Natural killer cell treated with Interleukin-12 subunit alpha and Interleukin-12 subunit beta and Interleukin-15 and Interleukin-18, amount 100 ng/mL, for 72 hours (primary cell): ENCODE measurements around the gene CFAP46. TPM values are rescaled to one million over a fixed set of nuclear protein-coding genes. Genes with fewer than 3 reads are reported as not detected.
A peak's percentile ranks its signal among the peaks of the same experiment; 100 is the strongest.
"Not testable (repeated sequence)": the region's sequence is repeated elsewhere in the genome, so short reads cannot be mapped to it uniquely, and the experiment has no call there.

Source experiments
- ATAC-seq, 2 donors: fragments of 150-1000 bp; cut with Tn5 transposase in 1 of 2; sonication (Bioruptor Pico), chemical (Tn5 transposase) in 1 of 2; 2 replicates each; pipeline ENCODE4 v1.10.0; 2021
- DNase-seq: peaks from one replicate; pipeline ENCODE4 v3.0.0; 2022; ENCODE audit warnings: low spot score
- H3K27ac Mint-ChIP-seq, 2 donors: 1 replicate in 1 of 2; 2 replicates in 1 of 2; pipeline ENCODE4 v1.8.0; 2022; ENCODE audit warnings: mixed read lengths in 2 of 2, mild to moderate bottlenecking in 1 of 2, moderate library complexity in 1 of 2
- H3K27me3 Mint-ChIP-seq, 2 donors: 1 replicate in 1 of 2; 2 replicates in 1 of 2; pipeline ENCODE4 v1.8.0; 2022; ENCODE audit warnings: mixed read lengths in 2 of 2
- H3K36me3 Mint-ChIP-seq: one replicate; pipeline ENCODE4 v1.8.0; 2022; ENCODE audit warnings: mixed read lengths
- H3K4me1 Mint-ChIP-seq, 2 donors: 1 replicate in 1 of 2; 2 replicates in 1 of 2; pipeline ENCODE4 v1.8.0; 2022; ENCODE audit warnings: low read depth in 2 of 2, mixed read lengths in 2 of 2, mild to moderate bottlenecking in 1 of 2
- H3K4me3 Mint-ChIP-seq: one replicate; pipeline ENCODE4 v1.8.0; 2022; ENCODE audit warnings: mixed read lengths
- H3K9me3 Mint-ChIP-seq: 2 replicates; pipeline ENCODE4 v1.8.0; 2022; ENCODE audit warnings: mixed read lengths
- total RNA-seq, 2 donors: library from RNA; stranded (reverse); gene quantifications; one replicate each; pipeline ENCODE4 v1.2.3, GENCODE V29; 2022

The CFAP46 gene
- total RNA-seq, 2 donors from 2014 or later = 0.19 TPM; not detected in 1

- peaks cover 20 to 22% of the 10 kb centered on the region in 2 donors for H3K4me1 Mint-ChIP-seq
- H3K27me3 Mint-ChIP-seq = no peaks in the 10 kb centered on the region
- no peaks in the 10 kb centered on the region for H3K9me3 Mint-ChIP-seq
- no peak overlapping the region for H3K27ac Mint-ChIP-seq
- H3K4me3 Mint-ChIP-seq = no peak overlapping the region
- H3K36me3 Mint-ChIP-seq = no peaks in the 10 kb centered on the region
- no peak for DNase-seq
- no peak for ATAC-seq
Measured at GRCh38 chr10:132928261-132928660, 14.1 kb downstream of the CFAP46 start.

GRCh38 chr10:132927824-132928223, 14.5 kb downstream of the CFAP46 start:
- ATAC-seq (no peak), DNase-seq (no peak)
- no peaks in the 10 kb centered on the region for H3K27me3 Mint-ChIP-seq
- no peaks in the 10 kb centered on the region for H3K9me3 Mint-ChIP-seq
- H3K4me3 Mint-ChIP-seq = no peak overlapping the region
- peaks cover 20 to 22% of the 10 kb centered on the region in 2 donors for H3K4me1 Mint-ChIP-seq
- H3K36me3 Mint-ChIP-seq = no peaks in the 10 kb centered on the region
- H3K27ac Mint-ChIP-seq = no peak overlapping the region

GRCh38 chr10:132926777-132927650, 15.4 kb downstream of the CFAP46 start:
- Mint-ChIP-seq H3K36me3 (no peaks in the 10 kb centered on the region), H3K27ac (no peak overlapping the region), H3K9me3 (no peaks in the 10 kb centered on the region), H3K4me3 (no peak overlapping the region), H3K4me1 (peaks cover 13 to 16% of the 10 kb centered on the region in 2 donors), H3K27me3 (no peaks in the 10 kb centered on the region)
- peak; percentile 59 for DNase-seq
- no peak for ATAC-seq

GRCh38 chr10:132926070-132926469, 16.3 kb downstream of the CFAP46 start:
- H3K27ac Mint-ChIP-seq = no peak overlapping the region
- no peak overlapping the region for H3K4me3 Mint-ChIP-seq
- H3K4me1 Mint-ChIP-seq = peaks cover 8 to 10% of the 10 kb centered on the region in 2 donors
- no peaks in the 10 kb centered on the region for H3K27me3 Mint-ChIP-seq
- no peaks in the 10 kb centered on the region for H3K36me3 Mint-ChIP-seq
- H3K9me3 Mint-ChIP-seq = no peaks in the 10 kb centered on the region
- DNase-seq = peak; percentile 56
- ATAC-seq = no peak

- no peak for DNase-seq
- no peaks in the 10 kb centered on the region for H3K27me3 Mint-ChIP-seq
- no peaks in the 10 kb centered on the region for H3K9me3 Mint-ChIP-seq
- no peak overlapping the region for H3K4me3 Mint-ChIP-seq
- H3K36me3 Mint-ChIP-seq = no peaks in the 10 kb centered on the region
- ATAC-seq = no peak
- peaks cover 8 to 10% of the 10 kb centered on the region in 2 donors for H3K4me1 Mint-ChIP-seq
- no peak overlapping the region for H3K27ac Mint-ChIP-seq
Measured at GRCh38 chr10:132925614-132926013, 16.8 kb downstream of the CFAP46 start.

- Mint-ChIP-seq H3K27me3 (no peaks in the 10 kb centered on the region), H3K36me3 (no peaks in the 10 kb centered on the region), H3K9me3 (no peaks in the 10 kb centered on the region), H3K4me1 (peaks cover 6 to 7% of the 10 kb centered on the region in 2 donors), H3K27ac (no peak overlapping the region), H3K4me3 (no peak overlapping the region)
- ATAC-seq (no peak), DNase-seq (peak; percentile 54)
Measured at GRCh38 chr10:132925071-132925561, 17.3 kb downstream of the CFAP46 start.

- ATAC-seq (no peak), DNase-seq (peak; percentile 51)
- no peaks in the 10 kb centered on the region for H3K36me3 Mint-ChIP-seq
- no peaks in the 10 kb centered on the region for H3K27me3 Mint-ChIP-seq
- H3K9me3 Mint-ChIP-seq = no peaks in the 10 kb centered on the region
- H3K4me3 Mint-ChIP-seq = no peak overlapping the region
- H3K4me1 Mint-ChIP-seq = peaks cover 0 to under 1% of the 10 kb centered on the region in 2 donors
- H3K27ac Mint-ChIP-seq = no peak overlapping the region
Measured at GRCh38 chr10:132924046-132924952, 18.1 kb downstream of the CFAP46 start.

- not testable (repeated sequence) for H3K4me3 Mint-ChIP-seq, H3K9me3 Mint-ChIP-seq, H3K36me3 Mint-ChIP-seq, ATAC-seq, H3K27me3 Mint-ChIP-seq, DNase-seq, H3K4me1 Mint-ChIP-seq, H3K27ac Mint-ChIP-seq
Measured at GRCh38 chr10:132923384-132923783, 19.0 kb downstream of the CFAP46 start.

GRCh38 chr10:132922872-132923271, 19.5 kb downstream of the CFAP46 start:
- ATAC-seq (no peak), DNase-seq (no peak)
- no peak overlapping the region for H3K27ac Mint-ChIP-seq
- H3K36me3 Mint-ChIP-seq = no peaks in the 10 kb centered on the region
- no peaks in the 10 kb centered on the region for H3K4me1 Mint-ChIP-seq
- H3K9me3 Mint-ChIP-seq = no peaks in the 10 kb centered on the region
- H3K27me3 Mint-ChIP-seq = no peaks in the 10 kb centered on the region
- H3K4me3 Mint-ChIP-seq = no peak overlapping the region

- no peaks in the 10 kb centered on the region for H3K4me1 Mint-ChIP-seq
- H3K27me3 Mint-ChIP-seq = no peaks in the 10 kb centered on the region
Measured at GRCh38 chr10:132921818-132922807, 20.3 kb downstream of the CFAP46 start.

GRCh38 chr10:132921086-132921485, 21.3 kb downstream of the CFAP46 start:
- Mint-ChIP-seq H3K4me3 (no peak overlapping the region), H3K4me1 (no peaks in the 10 kb centered on the region), H3K27me3 (no peaks in the 10 kb centered on the region), H3K36me3 (no peaks in the 10 kb centered on the region), H3K9me3 (no peaks in the 10 kb centered on the region), H3K27ac (no peak overlapping the region)
- ATAC-seq (no peak), DNase-seq (no peak)

More at GRCh38 chr10:132921818-132922807, 20.3 kb downstream of the CFAP46 start:
- H3K4me3 Mint-ChIP-seq = no peak overlapping the region
- no peak for ATAC-seq
- DNase-seq = no peak
- no peak overlapping the region for H3K27ac Mint-ChIP-seq
- no peaks in the 10 kb centered on the region for H3K9me3 Mint-ChIP-seq
- H3K36me3 Mint-ChIP-seq = no peaks in the 10 kb centered on the region

- no peaks in the 10 kb centered on the region for H3K9me3 Mint-ChIP-seq
- no peaks in the 10 kb centered on the region for H3K4me1 Mint-ChIP-seq
- ATAC-seq (no peak), DNase-seq (no peak)
- no peaks in the 10 kb centered on the region for H3K36me3 Mint-ChIP-seq
- no peak overlapping the region for H3K27ac Mint-ChIP-seq
- H3K4me3 Mint-ChIP-seq = no peak overlapping the region
- no peaks in the 10 kb centered on the region for H3K27me3 Mint-ChIP-seq
Measured at GRCh38 chr10:132920101-132920925, 22.1 kb downstream of the CFAP46 start.
